ENCODE results near the gene MEF2A.

GRCh38 chr15:99635794-99636193 is 70.0 kb downstream of the MEF2A start:
- TF ChIP-seq ZNF274 (IDR thresholded peaks at IDR 0.05; ENCODE audit: low read depth, low read length) (no peak), SUZ12 (IDR thresholded peaks at IDR 0.05; ENCODE audit: extremely low read depth, insufficient read depth, insufficient read length) (no peak)

Measured in NT2/D1 (cell line).